Measurements from ENCODE around the gene FGF14. TPM values are rescaled to one million over a fixed set of nuclear protein-coding genes. Genes with fewer than 3 reads are reported as not detected.
"Not testable (repeated sequence)": the region's sequence is repeated elsewhere in the genome, so short reads cannot be mapped to it uniquely, and the experiment has no call there.

FGF14 gene
- total RNA-seq, 2 experiments from 2014 or later, result not detected

DNA sequence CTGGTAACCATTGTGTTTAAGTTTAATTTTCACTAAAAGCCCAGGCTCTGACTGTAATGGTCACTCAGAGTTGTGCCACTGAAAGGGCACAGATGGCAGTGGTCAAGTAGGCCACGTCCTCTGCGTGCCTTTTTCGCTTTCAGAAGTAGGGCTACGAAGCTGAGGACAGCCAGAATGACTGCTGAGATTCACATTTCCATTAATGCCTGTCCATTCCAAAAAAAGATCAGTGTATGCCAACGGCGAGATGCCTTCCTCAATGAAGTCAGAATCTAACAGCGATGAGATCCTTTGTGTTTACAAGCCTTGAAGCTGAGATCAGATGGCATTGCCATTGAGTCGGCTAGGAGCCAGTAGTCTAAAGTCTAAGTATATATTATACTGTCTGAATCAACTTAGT lies 311.3 kb downstream of the FGF14 start:
- H3K9me3 Mint-ChIP-seq, result no peaks in the 10 kb centered on the region
- DNase-seq, result no peak

DNA sequence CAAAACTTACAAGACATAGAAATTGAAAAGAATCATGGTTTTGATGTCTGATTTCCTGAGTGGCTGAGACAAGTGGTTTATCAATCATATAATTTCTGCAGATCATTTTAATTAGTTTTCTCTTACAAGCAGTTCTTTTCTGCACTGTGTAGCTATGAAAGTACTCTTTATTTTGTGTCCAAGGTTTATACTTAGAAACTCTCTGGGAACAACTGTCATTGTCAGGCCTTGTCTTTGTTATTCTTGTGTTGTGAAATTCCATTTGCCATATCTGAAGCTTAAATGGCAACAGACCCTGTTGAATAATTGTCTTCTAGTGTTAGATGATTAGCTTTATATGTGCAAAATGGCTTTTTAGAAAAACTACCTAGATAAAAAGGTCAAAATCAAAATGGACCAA lies 312.1 kb downstream of the FGF14 start:
- Mint-ChIP-seq H3K27ac (no peak overlapping the region), H3K4me3 (no peak overlapping the region), H3K36me3 (no peaks in the 10 kb centered on the region), H3K27me3 (peaks cover 6% of the 10 kb centered on the region), H3K4me1 (no peaks in the 10 kb centered on the region), H3K9me3 (no peaks in the 10 kb centered on the region)
- DNase-seq, result no peak

More for the DNA sequence above, 311.3 kb downstream of the FGF14 start:
- Mint-ChIP-seq H3K4me1 (no peaks in the 10 kb centered on the region), H3K27me3 (peaks cover 9% of the 10 kb centered on the region), H3K27ac (no peak overlapping the region), H3K36me3 (no peaks in the 10 kb centered on the region), H3K4me3 (no peak overlapping the region)

DNA sequence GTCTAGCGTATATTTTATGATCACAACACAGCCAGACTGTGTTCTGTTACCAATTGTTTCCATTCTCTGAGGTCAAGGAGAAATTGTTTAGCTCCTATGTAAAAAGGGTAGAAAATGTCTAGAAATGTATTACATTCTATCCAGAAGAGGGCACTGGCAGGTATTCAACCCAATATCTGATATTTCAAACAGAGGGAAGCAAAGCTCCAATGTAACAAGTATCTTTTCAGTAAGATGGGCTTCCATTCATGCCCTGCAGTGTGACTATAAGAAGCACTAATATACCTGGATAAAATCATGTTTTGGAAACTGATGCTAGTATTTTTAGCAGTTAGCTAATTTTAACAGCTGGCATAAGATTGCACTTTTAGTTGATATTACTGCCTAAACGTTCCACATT lies 312.7 kb downstream of the FGF14 start:
- H3K4me1 Mint-ChIP-seq, result no peaks in the 10 kb centered on the region
- no peaks in the 10 kb centered on the region for H3K36me3 Mint-ChIP-seq
- peaks cover 6% of the 10 kb centered on the region for H3K27me3 Mint-ChIP-seq
- H3K27ac Mint-ChIP-seq, result no peak overlapping the region
- H3K9me3 Mint-ChIP-seq, result no peaks in the 10 kb centered on the region
- DNase-seq, result no peak
- H3K4me3 Mint-ChIP-seq, result no peak overlapping the region

DNA sequence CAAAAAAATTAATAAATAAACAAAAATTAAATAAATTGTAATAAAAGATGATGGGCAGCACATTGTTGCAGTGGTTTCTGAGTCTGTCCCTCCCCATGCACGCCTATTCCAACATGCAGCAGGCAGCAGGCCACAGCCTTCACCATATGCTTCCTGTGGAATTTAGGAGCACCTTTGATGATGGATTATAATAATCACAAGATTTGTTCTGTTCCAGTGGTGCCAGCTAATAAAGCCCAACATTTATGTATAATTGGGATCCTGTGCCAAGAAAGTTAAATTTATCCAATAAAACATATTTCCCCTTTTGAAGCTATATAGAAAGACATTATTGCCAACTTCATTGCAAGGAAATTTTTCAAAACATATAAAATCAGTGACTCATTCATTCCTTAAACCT lies 328.6 kb downstream of the FGF14 start:
- Mint-ChIP-seq H3K4me3 (no peak overlapping the region), H3K9me3 (no peaks in the 10 kb centered on the region), H3K27me3 (peaks cover 10% of the 10 kb centered on the region), H3K27ac (no peak overlapping the region), H3K36me3 (no peaks in the 10 kb centered on the region), H3K4me1 (no peaks in the 10 kb centered on the region)
- DNase-seq, result no peak

DNA sequence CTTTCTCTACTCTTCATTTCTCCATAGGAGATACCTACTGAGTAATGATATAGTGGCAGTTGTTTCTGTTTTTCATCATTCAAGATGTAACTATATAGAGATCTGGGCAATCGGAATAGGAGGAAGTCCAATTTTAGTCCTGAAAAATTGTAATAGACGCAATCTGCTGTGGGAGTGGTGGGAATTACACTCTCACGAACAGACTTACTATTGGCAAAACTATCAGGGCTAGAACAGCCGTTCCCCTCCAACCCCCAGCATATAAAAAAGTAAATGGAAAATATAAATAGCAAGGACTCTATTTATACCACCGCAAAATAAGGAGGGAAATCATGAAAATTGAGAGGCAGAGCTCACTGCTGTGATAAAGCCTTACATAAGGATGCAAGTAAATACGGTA lies 330.1 kb downstream of the FGF14 start:
- Mint-ChIP-seq H3K4me1 (no peaks in the 10 kb centered on the region), H3K9me3 (no peaks in the 10 kb centered on the region), H3K4me3 (no peak overlapping the region), H3K27me3 (peaks cover 9% of the 10 kb centered on the region), H3K36me3 (no peaks in the 10 kb centered on the region), H3K27ac (no peak overlapping the region)
- DNase-seq, result no peak

DNA sequence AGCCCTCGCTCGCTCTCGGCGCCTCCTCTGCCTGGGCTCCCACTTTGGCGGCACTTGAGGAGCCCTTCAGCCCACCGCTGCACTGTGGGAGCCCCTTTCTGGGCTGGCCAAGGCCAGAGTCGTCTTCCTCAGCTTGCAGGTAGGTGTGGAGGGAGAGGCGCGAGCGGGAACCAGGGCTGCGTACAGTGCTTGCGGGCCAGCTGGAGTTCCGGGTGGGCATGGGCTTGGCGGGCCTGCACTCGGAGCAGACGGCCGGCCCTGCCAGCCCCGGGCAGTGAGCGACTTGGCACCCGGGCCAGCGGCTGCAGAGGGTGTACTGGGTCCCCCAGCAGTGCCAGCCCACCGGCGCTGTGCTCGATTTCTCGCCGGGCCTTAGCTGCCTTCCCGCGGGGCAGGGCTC lies 333.5 kb downstream of the FGF14 start:
- DNase-seq, result not testable (repeated sequence)

DNA sequence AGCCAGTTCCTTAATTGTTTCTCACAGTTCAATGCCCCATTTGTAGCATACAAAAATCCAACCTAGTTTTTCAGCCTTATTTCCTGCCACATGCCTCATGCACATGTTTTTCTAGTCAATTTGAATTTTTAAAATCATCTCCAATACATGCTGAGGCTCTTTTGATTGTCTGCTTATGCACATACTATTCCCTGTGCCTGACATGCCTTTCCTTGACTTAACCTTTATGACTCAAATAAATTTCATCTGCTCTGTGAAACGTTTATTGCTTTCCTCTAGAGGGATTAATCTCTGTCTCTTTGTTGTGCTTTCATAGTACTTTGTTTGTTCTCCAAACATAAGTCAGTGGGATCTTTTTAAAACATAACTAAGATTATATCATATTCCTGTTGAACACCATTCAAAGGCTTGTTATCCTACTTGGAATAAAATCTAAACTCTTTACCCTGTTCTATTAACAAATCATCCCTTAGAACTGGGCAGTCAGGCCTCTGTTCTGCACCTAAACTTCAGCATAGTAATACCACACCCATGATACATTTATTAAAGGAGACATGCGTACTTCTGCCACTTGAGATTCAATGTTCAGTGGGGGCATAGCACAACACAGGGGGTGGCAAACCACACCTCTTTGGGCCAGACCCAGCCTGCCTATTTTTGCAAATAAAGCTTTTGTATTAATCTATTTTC lies 346.6 kb downstream of the FGF14 start:
- H3K4me1 Mint-ChIP-seq, result no peaks in the 10 kb centered on the region
- H3K9me3 Mint-ChIP-seq, result peaks cover 16% of the 10 kb centered on the region
- no peak overlapping the region for H3K27ac Mint-ChIP-seq
- no peak overlapping the region for H3K4me3 Mint-ChIP-seq
- no peaks in the 10 kb centered on the region for H3K27me3 Mint-ChIP-seq
- DNase-seq, result no peak
- H3K36me3 Mint-ChIP-seq, result no peaks in the 10 kb centered on the region

More for the DNA sequence above, 333.5 kb downstream of the FGF14 start:
- not testable (repeated sequence) for H3K27me3 Mint-ChIP-seq, H3K27ac Mint-ChIP-seq, H3K4me1 Mint-ChIP-seq, H3K36me3 Mint-ChIP-seq, H3K4me3 Mint-ChIP-seq, H3K9me3 Mint-ChIP-seq

DNA sequence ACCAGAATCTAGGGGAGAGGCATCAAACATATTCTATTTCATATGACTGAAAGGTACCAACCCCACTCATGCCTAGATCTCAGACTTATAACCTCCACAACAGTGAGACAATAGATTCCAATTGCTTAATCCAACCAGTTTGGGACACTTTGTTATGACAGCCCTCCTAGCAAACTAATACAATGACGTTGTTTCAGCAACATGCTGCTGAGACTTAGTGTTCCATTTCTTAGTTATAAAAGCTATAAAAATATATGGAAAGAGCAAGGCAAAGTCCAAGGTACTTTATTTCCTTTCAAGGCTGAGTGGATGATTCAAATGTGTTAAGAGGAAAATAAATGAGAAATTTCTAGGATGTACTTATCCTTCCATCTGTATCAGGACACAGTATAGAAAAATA lies 352.0 kb downstream of the FGF14 start:
- Mint-ChIP-seq H3K27ac (no peak overlapping the region), H3K36me3 (no peaks in the 10 kb centered on the region), H3K9me3 (peaks cover 21% of the 10 kb centered on the region), H3K27me3 (no peaks in the 10 kb centered on the region), H3K4me1 (no peaks in the 10 kb centered on the region), H3K4me3 (no peak overlapping the region)
- no peak for DNase-seq

DNA sequence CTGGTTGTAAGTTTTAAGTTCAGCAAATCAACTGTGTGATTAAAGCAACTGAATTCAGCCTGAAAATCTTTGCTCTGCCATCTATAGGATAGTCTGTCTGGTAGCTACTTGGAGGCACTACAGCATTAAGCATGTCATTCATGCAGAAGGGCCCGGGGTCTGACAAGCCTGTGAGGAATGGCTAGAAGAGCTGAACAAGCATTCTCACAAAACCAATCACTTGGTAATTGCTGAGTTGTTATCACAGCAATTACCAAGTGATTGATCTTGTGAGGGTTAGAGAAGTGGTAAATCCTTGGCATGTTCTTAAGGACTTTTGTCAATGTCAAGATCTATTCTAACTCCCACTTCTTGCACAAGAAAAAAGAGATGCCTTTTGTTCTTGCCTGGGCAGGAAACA lies 356.1 kb downstream of the FGF14 start:
- no peak for DNase-seq
- Mint-ChIP-seq H3K36me3 (no peaks in the 10 kb centered on the region), H3K9me3 (peaks cover 5% of the 10 kb centered on the region), H3K4me1 (no peaks in the 10 kb centered on the region), H3K4me3 (no peak overlapping the region), H3K27ac (no peak overlapping the region), H3K27me3 (no peaks in the 10 kb centered on the region)

DNA sequence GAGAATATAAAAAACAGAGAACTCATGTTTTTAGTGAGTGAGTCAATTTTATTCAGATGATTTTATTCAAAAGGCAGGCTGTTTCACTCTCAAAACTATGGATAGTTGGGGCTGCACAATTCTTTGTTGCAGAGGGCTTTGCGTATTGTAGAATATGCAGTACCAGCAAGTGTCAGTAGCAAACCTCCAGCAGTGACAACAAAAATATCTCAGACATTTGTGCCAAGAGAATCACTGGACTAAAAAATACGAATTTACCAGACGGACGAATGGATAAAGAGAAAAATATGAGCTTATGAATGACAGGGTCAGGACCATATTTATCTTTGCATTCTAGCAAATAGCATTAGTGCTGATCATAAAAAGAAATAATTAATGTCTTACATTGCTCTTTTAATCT lies 359.1 kb downstream of the FGF14 start:
- H3K27ac Mint-ChIP-seq, result no peak overlapping the region
- no peak overlapping the region for H3K4me3 Mint-ChIP-seq
- H3K9me3 Mint-ChIP-seq, result peaks cover 3% of the 10 kb centered on the region
- DNase-seq, result no peak
- H3K4me1 Mint-ChIP-seq, result no peaks in the 10 kb centered on the region
- H3K27me3 Mint-ChIP-seq, result no peaks in the 10 kb centered on the region
- H3K36me3 Mint-ChIP-seq, result no peaks in the 10 kb centered on the region

DNA sequence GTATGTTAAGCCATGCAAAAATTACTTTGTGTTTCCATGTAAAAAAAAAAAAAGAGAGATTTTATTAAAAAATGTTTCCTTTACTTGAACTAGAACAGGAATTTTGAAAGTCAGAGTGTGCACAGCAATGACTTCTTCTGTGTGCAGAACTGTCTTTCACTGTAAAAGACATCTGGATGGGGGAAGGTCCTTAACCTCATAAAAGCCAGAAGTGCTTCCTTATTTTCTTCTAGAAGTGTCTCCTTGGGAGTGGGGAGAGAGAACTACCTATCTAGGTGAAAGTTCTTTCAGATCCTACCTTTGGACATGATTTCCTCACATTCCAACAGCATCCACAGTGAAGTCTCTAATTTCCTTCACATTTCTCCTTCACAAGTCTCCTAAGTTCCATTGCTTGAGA lies 360.3 kb downstream of the FGF14 start:
- H3K4me1 Mint-ChIP-seq, result no peaks in the 10 kb centered on the region
- H3K4me3 Mint-ChIP-seq, result no peak overlapping the region
- no peaks in the 10 kb centered on the region for H3K9me3 Mint-ChIP-seq
- H3K27ac Mint-ChIP-seq, result no peak overlapping the region
- no peaks in the 10 kb centered on the region for H3K36me3 Mint-ChIP-seq
- H3K27me3 Mint-ChIP-seq, result no peaks in the 10 kb centered on the region
- DNase-seq, result no peak

DNA sequence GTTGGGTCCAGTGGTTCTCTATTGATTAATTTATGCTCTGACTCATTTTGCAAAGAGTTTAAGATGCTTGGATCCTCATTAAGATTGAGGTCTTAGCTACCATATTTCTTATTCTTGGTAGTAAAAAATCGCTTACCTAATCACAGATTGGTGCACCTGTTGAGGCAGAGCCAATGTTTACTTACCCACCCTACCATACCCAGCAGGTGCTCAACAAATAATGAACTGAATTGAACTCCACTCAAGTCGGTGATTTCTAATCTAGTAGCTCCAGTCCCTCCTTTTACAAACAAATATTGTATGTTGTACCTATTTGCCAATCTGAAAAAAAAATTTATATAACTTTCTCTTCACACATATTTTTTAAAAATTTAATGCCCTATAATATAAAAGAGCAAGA lies 361.0 kb downstream of the FGF14 start:
- Mint-ChIP-seq H3K36me3 (no peaks in the 10 kb centered on the region), H3K4me3 (no peak overlapping the region), H3K9me3 (no peaks in the 10 kb centered on the region), H3K4me1 (no peaks in the 10 kb centered on the region), H3K27me3 (no peaks in the 10 kb centered on the region), H3K27ac (no peak overlapping the region)
- DNase-seq, result no peak

DNA sequence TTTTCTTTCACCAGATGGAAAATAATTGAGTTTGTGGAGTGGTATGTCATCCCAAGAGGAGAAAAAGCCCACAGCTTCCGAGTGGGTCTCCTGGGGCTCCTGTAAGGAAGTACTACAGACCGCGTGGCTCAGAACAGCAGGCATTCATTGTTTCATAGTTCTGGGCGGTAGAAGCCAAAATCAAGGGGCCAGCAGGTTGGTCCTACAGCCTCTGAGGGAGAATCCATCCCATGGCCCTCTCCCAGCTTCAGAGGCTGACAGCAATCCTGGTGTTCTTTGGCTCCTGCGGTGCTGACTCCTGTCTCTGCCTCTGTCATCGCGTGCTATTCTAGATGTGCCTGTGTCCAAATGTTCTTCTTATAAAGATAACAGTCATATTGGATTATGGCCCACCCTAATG lies 362.6 kb downstream of the FGF14 start:
- DNase-seq, result no peak
- no peak overlapping the region for H3K4me3 Mint-ChIP-seq
- H3K27ac Mint-ChIP-seq, result no peak overlapping the region
- H3K36me3 Mint-ChIP-seq, result no peaks in the 10 kb centered on the region
- H3K9me3 Mint-ChIP-seq, result no peaks in the 10 kb centered on the region
- no peaks in the 10 kb centered on the region for H3K4me1 Mint-ChIP-seq
- H3K27me3 Mint-ChIP-seq, result no peaks in the 10 kb centered on the region

DNA sequence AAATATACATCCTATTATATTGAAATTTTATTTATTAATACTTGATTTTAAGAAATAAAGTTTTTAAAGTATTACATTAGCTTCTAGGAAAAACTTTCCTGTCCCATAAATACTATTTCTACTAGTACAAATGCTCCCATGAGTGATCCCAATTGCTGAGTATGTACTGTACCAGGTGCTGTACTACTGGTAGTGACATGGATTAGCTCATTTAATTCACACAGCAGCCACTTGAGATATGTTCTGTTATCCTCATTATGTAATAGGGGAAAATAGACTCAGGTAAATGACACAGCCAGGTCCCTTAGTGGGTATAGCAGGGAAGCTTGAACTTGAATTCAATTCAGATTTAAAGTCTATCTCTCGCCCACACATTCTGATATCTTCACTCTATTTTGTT lies 363.1 kb downstream of the FGF14 start:
- Mint-ChIP-seq H3K4me1 (no peaks in the 10 kb centered on the region), H3K4me3 (no peak overlapping the region)

DNA sequence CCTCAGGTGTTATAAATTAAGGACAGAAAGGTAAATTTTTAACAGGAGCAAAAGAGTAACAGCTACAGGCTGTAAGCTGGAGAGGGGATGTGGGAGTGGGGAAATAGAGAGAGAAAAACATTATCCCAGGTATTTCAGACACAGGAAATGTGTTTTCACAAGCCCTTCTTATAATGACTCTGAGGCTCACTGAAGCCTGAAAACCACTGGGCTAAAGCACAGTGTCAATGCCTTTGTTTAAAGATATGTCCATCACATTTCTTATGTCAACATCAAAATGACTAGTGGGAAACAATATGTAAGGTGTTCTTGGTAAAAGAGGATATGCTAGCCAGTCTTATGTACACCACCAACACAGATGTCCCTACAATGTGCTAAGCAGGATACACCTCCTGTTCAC lies 365.9 kb downstream of the FGF14 start:
- Mint-ChIP-seq H3K27ac (no peak overlapping the region), H3K9me3 (no peaks in the 10 kb centered on the region), H3K4me3 (no peak overlapping the region), H3K27me3 (no peaks in the 10 kb centered on the region), H3K36me3 (no peaks in the 10 kb centered on the region), H3K4me1 (no peaks in the 10 kb centered on the region)
- no peak for DNase-seq

More for the DNA sequence above, 363.1 kb downstream of the FGF14 start:
- DNase-seq, result no peak
- Mint-ChIP-seq H3K27me3 (no peaks in the 10 kb centered on the region), H3K27ac (no peak overlapping the region), H3K9me3 (no peaks in the 10 kb centered on the region), H3K36me3 (no peaks in the 10 kb centered on the region)

DNA sequence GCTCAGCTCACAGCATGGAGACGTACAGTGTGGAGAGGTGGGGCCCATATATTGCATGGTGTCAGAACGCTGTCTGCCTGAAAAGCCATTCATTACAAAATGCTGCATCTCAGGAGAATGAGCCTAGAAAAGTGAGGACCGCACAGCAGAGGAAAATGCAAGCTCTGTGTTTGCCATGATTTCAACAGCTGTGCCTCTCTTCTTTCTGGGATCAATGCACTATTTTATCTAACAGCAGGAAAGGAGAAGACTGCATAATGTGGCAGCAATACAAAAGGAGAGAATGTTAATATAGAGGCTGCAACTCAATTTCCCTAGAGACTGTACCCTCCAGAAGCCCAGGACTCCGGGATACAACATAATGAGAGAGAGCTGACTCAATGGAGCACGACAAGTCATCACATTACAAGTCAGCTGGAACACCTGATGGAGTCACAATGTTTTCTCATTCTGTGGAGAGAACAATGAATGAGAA lies 368.0 kb downstream of the FGF14 start:
- no peaks in the 10 kb centered on the region for H3K9me3 Mint-ChIP-seq
- no peaks in the 10 kb centered on the region for H3K4me1 Mint-ChIP-seq
- H3K27me3 Mint-ChIP-seq, result no peaks in the 10 kb centered on the region
- no peak overlapping the region for H3K4me3 Mint-ChIP-seq
- H3K36me3 Mint-ChIP-seq, result no peaks in the 10 kb centered on the region
- no peak for DNase-seq
- no peak overlapping the region for H3K27ac Mint-ChIP-seq
